ENCODE results near the gene ZSWIM3. TPM values are rescaled to one million over a fixed set of nuclear protein-coding genes. Genes with fewer than 3 reads are reported as not detected.

ZSWIM3 gene
- total RNA-seq, 4 donors from 2014 or later, result 2.2 to 8.3 (median 5.7) TPM

GRCh38 chr20:45841407-45842129 is 15.8 kb upstream of the ZSWIM3 start:
- no peaks in the 10 kb centered on the region for H3K27me3 ChIP-seq
- peak overlapping the region; percentile 39 to 70 (median 61) for H3K27ac ChIP-seq
- no peak overlapping the region for H3K4me3 ChIP-seq
- DNase-seq, result no peak
- WGBS, 2 donors (ENCODE audit: low coverage in 1 of 2), result 95% methylated on average over 10 of the region's 10 CpGs; no CpG with 5 or more reads in 1 of the 2 donors
- H3K9me3 ChIP-seq, result no peaks in the 10 kb centered on the region
- in situ Hi-C loops (cut with MboI; ENCODE audit: low pct_ligation_motif_present in 1 of 4, low pct_unique_long_range_greater_than_20kb in 1 of 4, low sequenced_read_pairs in 3 of 4), result no loop called here
- peaks cover 0 to 22% (median 5%) of the 10 kb centered on the region in 4 donors for H3K36me3 ChIP-seq
- peaks cover 4 to 26% (median 10%) of the 10 kb centered on the region in 4 donors for H3K4me1 ChIP-seq
- no peak for TF ChIP-seq CTCF (IDR thresholded peaks at IDR 0.05)
- no peak for TF ChIP-seq POLR2A (IDR thresholded peaks at IDR 0.05)
- TF ChIP-seq POLR2AphosphoS5 (IDR thresholded peaks at IDR 0.05), result no peak
- TF ChIP-seq EP300 (IDR thresholded peaks at IDR 0.05; ENCODE audit: low read depth), result no peak
- intact Hi-C loops (cut with DNase I; ENCODE audit: low total_unique reads), result no loop called here

GRCh38 chr20:45842169-45842812 is 15.1 kb upstream of the ZSWIM3 start:
- peak overlapping the region; percentile 39 to 70 (median 61) for H3K27ac ChIP-seq
- DNase-seq, result peak; percentile 32
- 46% methylated on average over 5 of the region's 5 CpGs; no CpG with 5 or more reads in 1 of the 2 donors for WGBS, 2 donors (ENCODE audit: low coverage in 1 of 2)
- in situ Hi-C loops (cut with MboI; ENCODE audit: low pct_ligation_motif_present in 1 of 4, low pct_unique_long_range_greater_than_20kb in 1 of 4, low sequenced_read_pairs in 3 of 4), result no loop called here
- intact Hi-C loops (cut with DNase I; ENCODE audit: low total_unique reads), result no loop called here
- no peaks in the 10 kb centered on the region for H3K27me3 ChIP-seq
- H3K9me3 ChIP-seq, result no peaks in the 10 kb centered on the region
- H3K4me1 ChIP-seq, result peaks cover 4 to 19% (median 6%) of the 10 kb centered on the region in 4 donors
- H3K36me3 ChIP-seq, result peaks cover 0 to 22% (median 5%) of the 10 kb centered on the region in 4 donors
- TF ChIP-seq CTCF (IDR thresholded peaks at IDR 0.05) (no peak), POLR2AphosphoS5 (IDR thresholded peaks at IDR 0.05) (peak in 2 of 3 donors; percentile 38 to 44)
- no peak overlapping the region for H3K4me3 ChIP-seq

GRCh38 chr20:45843506-45843905 is 13.9 kb upstream of the ZSWIM3 start:
- no peak overlapping the region for H3K4me3 ChIP-seq
- intact Hi-C loops (cut with DNase I; ENCODE audit: low total_unique reads), result no loop called here
- H3K27me3 ChIP-seq, result no peaks in the 10 kb centered on the region
- no peaks in the 10 kb centered on the region for H3K9me3 ChIP-seq
- no peak for DNase-seq
- 87 to 98% methylated on average over 3 to 14 of the region's 14 CpGs for WGBS, 2 donors (ENCODE audit: low coverage in 1 of 2)
- in situ Hi-C loops (cut with MboI; ENCODE audit: low pct_ligation_motif_present in 1 of 4, low pct_unique_long_range_greater_than_20kb in 1 of 4, low sequenced_read_pairs in 3 of 4), result no loop called here
- H3K27ac ChIP-seq, result peak overlapping the region; percentile 39 to 70 (median 61)
- H3K36me3 ChIP-seq, result peaks cover 0 to 22% (median 7%) of the 10 kb centered on the region in 4 donors
- H3K4me1 ChIP-seq, result peaks cover 4 to 19% (median 6%) of the 10 kb centered on the region in 4 donors
- TF ChIP-seq POLR2A (IDR thresholded peaks at IDR 0.05) (no peak), CTCF (IDR thresholded peaks at IDR 0.05) (no peak), POLR2AphosphoS5 (IDR thresholded peaks at IDR 0.05) (no peak), EP300 (IDR thresholded peaks at IDR 0.05; ENCODE audit: low read depth) (no peak)

GRCh38 chr20:45845452-45845851 is 12.0 kb upstream of the ZSWIM3 start:
- Histone ChIP-seq H3K36me3 (peaks cover 0 to 22% (median 8%) of the 10 kb centered on the region in 4 donors), H3K4me3 (no peak overlapping the region), H3K4me1 (peaks cover 4 to 19% (median 6%) of the 10 kb centered on the region in 4 donors), H3K27ac (peak overlapping the region in 1 of 4 donors; percentile 4), H3K9me3 (no peaks in the 10 kb centered on the region), H3K27me3 (no peaks in the 10 kb centered on the region)
- intact Hi-C loops (cut with DNase I; ENCODE audit: low total_unique reads) (no loop called here), in situ Hi-C loops (cut with MboI; ENCODE audit: low pct_ligation_motif_present in 1 of 4, low pct_unique_long_range_greater_than_20kb in 1 of 4, low sequenced_read_pairs in 3 of 4) (no loop called here)
- no peak for DNase-seq
- TF ChIP-seq POLR2AphosphoS5 (IDR thresholded peaks at IDR 0.05) (no peak), POLR2A (IDR thresholded peaks at IDR 0.05) (no peak), CTCF (IDR thresholded peaks at IDR 0.05) (no peak), EP300 (IDR thresholded peaks at IDR 0.05; ENCODE audit: low read depth) (no peak)
